HG02884 (cell line): Measurements from ENCODE around the gene PERM1.
"Not testable (repeated sequence)": the region's sequence is repeated elsewhere in the genome, so short reads cannot be mapped to it uniquely, and the experiment has no call there.

Source experiments
- ATAC-seq: cut with Tn5 transposase; IDR thresholded peaks from one replicate; pipeline ENCODE4 v1.9.1; 2021; ENCODE audit warnings: mild to moderate bottlenecking, moderate library complexity; ENCODE audit not compliant: unreplicated experiment

PERM1 gene

GRCh38 chr1:997993-998744 is 16.3 kb upstream of the PERM1 start:
- no peak for ATAC-seq

GRCh38 chr1:997713-997992 is 15.8 kb upstream of the PERM1 start:
- no peak for ATAC-seq

- no peak for ATAC-seq
Observed at GRCh38 chr1:996851-997712, 15.2 kb upstream of the PERM1 start.

GRCh38 chr1:995665-996633 is 14.1 kb upstream of the PERM1 start:
- no peak for ATAC-seq

- not testable (repeated sequence) for ATAC-seq
Observed at GRCh38 chr1:994546-994945, 12.7 kb upstream of the PERM1 start.

GRCh38 chr1:993379-993995 is 11.6 kb upstream of the PERM1 start:
- no peak for ATAC-seq

GRCh38 chr1:992362-992761 is 10.5 kb upstream of the PERM1 start:
- ATAC-seq, result no peak

GRCh38 chr1:991895-992294 is 10.0 kb upstream of the PERM1 start:
- no peak for ATAC-seq

- not testable (repeated sequence) for ATAC-seq
Observed at GRCh38 chr1:991275-991674, 9.4 kb upstream of the PERM1 start.

GRCh38 chr1:988061-988460 is 6.2 kb upstream of the PERM1 start:
- ATAC-seq, result not testable (repeated sequence)

GRCh38 chr1:985126-985525 is 3.2 kb upstream of the PERM1 start:
- ATAC-seq, result no peak

GRCh38 chr1:984476-984814 is 2.6 kb upstream of the PERM1 start:
- no peak for ATAC-seq

- no peak for ATAC-seq
Observed at GRCh38 chr1:983798-984475, 2.0 kb upstream of the PERM1 start.

GRCh38 chr1:982765-983436 is 1.0 kb upstream of the PERM1 start:
- ATAC-seq, result no peak

- ATAC-seq, result no peak
Observed at GRCh38 chr1:981491-981954, 370 bp downstream of the PERM1 start.

- ATAC-seq, result no peak
Observed at GRCh38 chr1:980602-981395, 1.1 kb downstream of the PERM1 start.

GRCh38 chr1:980137-980571 is 1.7 kb downstream of the PERM1 start:
- no peak for ATAC-seq

- no peak for ATAC-seq
Observed at GRCh38 chr1:979744-980072, 2.2 kb downstream of the PERM1 start.
